Motor neuron (in vitro differentiated cells): ENCODE results near the gene SLBP. TPM values are rescaled to one million over a fixed set of nuclear protein-coding genes. Genes with fewer than 3 reads are reported as not detected.
A peak's percentile ranks its signal among the peaks of the same experiment; 100 is the strongest.

Experiments
- ATAC-seq, 8 experiments: fragments of 200-7000 bp; cut with Tn5 transposase; replicated peaks in 6 of 8; 2 replicates each; pipeline ENCODE4 v1.8.0; 2021; ENCODE audit warnings: mild to moderate bottlenecking in 8 of 8, moderate library complexity in 8 of 8
- H3K27ac ChIP-seq, 2 donors: fragments of 250-450 bp; sonication (Bioruptor Pico); 2 replicates each; pipeline ENCODE4 v1.9.0; 2021; ENCODE audit warnings: antibody characterized with exemption in 2 of 2, mild to moderate bottlenecking in 2 of 2, moderate library complexity in 1 of 2
- H3K4me1 ChIP-seq, 2 donors: fragments of 250-450 bp; sonication (Bioruptor Pico); replicated peaks in 1 of 2; 2 replicates each; pipeline ENCODE4 v1.6.1; 2021; ENCODE audit warnings: antibody characterized with exemption in 2 of 2, mild to moderate bottlenecking in 2 of 2, moderate library complexity in 1 of 2
- H3K4me3 ChIP-seq, 5 donors: fragments of 250-450 bp; sonication (Bioruptor Pico); 2 replicates each; pipeline ENCODE4 v1.9.0; 2021; ENCODE audit warnings: antibody characterized with exemption in 5 of 5, mild to moderate bottlenecking in 5 of 5, moderate library complexity in 4 of 5
- WGBS, 10 experiments: fragments of 450-650 bp; shearing (Covaris generic); methylation state at CpG; one replicate each; pipeline ENCODE4 v1.0.0; 2022; 5-methylcytosine and 5-hydroxymethylcytosine counted together
- in situ Hi-C, 9 experiments: fragments of 400-800 bp; cut with MboI; loops; one replicate each; pipeline ENCODE4 v1.15.0; 2021; ENCODE audit warnings: low sequenced_read_pairs in 9 of 9, low pct_unique_long_range_greater_than_20kb in 2 of 9; ENCODE audit not compliant: unreplicated experiment in 9 of 9
- total RNA-seq, 8 experiments: library from RNA; unstranded; fragments of 300-600 nt; gene quantifications; 2 replicates each; pipeline versions ENCODE4 v1.2.3 to v1.2.4, GENCODE V29; 2022

Gene SLBP
- total RNA-seq, 8 experiments from 2014 or later, result 33.9 to 88.1 (median 44.2) TPM

DNA sequence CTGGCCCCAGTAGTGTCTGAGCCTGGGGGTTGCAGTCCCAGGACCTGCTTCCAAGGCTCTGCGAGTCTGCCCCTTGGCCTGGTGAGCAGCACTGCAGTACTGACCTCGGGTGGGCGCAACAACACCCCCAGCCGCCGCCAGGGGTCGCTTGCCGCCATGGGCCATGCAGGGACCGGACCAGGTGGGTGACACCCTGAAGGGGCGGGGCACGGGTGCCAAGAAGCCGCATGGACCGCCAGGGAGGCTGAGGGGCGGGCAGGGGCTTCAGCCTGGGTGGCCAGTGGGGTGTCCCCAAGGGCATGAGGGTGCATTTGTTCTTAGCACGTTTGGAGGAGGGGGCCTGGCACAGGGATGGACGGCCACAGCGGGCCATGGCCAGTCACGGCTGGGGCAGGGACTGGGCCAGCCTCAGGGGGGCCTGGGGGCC lies 34.2 kb upstream of the SLBP start:
- no CpG with 5 or more reads among the region's 17 CpGs for WGBS, 10 experiments
- peak; percentile 56 to 88 (median 74) for ATAC-seq
- no peak overlapping the region for H3K4me3 ChIP-seq
- in situ Hi-C loops, result loop anchor here in 1 of 9 experiments (25.0 kb wide), 1 partner anchor 384 kb away; no protein-coding TSS in a partner anchor
- H3K4me1 ChIP-seq, result peaks cover 6 to 22% of the 10 kb centered on the region in 2 donors
- H3K27ac ChIP-seq, result no peak overlapping the region

DNA sequence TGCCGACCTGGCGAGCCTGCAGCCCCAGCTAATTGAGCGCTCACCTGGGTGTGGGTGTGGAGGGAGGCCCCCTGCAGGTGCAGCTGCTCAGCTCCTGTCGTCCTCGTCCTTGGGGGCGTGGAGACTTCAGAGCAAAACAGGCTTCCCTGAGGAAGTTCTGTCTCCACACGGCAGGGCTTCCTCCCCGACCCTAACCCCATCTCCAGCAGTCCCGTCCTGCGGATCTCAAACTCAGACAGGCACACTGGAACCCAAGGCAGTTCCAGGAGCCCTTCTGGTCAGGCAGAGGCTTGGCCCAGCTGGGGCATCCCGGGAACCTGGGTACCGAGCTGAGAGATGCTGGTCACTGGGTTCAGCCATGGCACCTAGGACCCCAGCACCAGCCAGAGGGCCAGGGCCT lies 33.6 kb upstream of the SLBP start:
- Histone ChIP-seq H3K4me3 (no peak overlapping the region), H3K27ac (no peak overlapping the region), H3K4me1 (peaks cover 6 to 19% of the 10 kb centered on the region in 2 donors)
- in situ Hi-C loops, result loop anchor here in 1 of 9 experiments (25.0 kb wide), 1 partner anchor 383 kb away; no protein-coding TSS in a partner anchor
- no peak for ATAC-seq
- 60 to 100% (median 93%) methylated on average over 1 to 3 of the region's 12 CpGs; no CpG with 5 or more reads in 6 of the 10 experiments for WGBS, 10 experiments

- in situ Hi-C loops, result loop anchor here in 1 of 9 experiments (25.0 kb wide), 1 partner anchor 383 kb away; no protein-coding TSS in a partner anchor
- H3K27ac ChIP-seq, result no peak overlapping the region
- 80 to 100% (median 86%) methylated on average over 1 to 7 of the region's 13 CpGs; no CpG with 5 or more reads in 3 of the 10 experiments for WGBS, 10 experiments
These were observed 33.0 kb upstream of the SLBP start for GRCh38 chr4:1745165-1745564.

GRCh38 chr4:1744552-1744951 lies 32.4 kb upstream of the SLBP start:
- Histone ChIP-seq H3K4me3 (no peak overlapping the region), H3K27ac (no peak overlapping the region), H3K4me1 (peaks cover 5 to 12% of the 10 kb centered on the region in 2 donors)
- 80 to 100% (median 98%) methylated on average over 1 to 10 of the region's 14 CpGs; no CpG with 5 or more reads in 6 of the 10 experiments for WGBS, 10 experiments
- in situ Hi-C loops, result loop anchor here in 1 of 9 experiments (25.0 kb wide), 1 partner anchor 382 kb away; no protein-coding TSS in a partner anchor
- ATAC-seq, result no peak

More at GRCh38 chr4:1745165-1745564, 33.0 kb upstream of the SLBP start:
- H3K4me1 ChIP-seq, result peaks cover 6 to 18% of the 10 kb centered on the region in 2 donors
- ATAC-seq, result no peak
- H3K4me3 ChIP-seq, result no peak overlapping the region

GRCh38 chr4:1743975-1744374 lies 31.9 kb upstream of the SLBP start:
- H3K4me1 ChIP-seq, result peaks cover 3 to 9% of the 10 kb centered on the region in 2 donors
- H3K27ac ChIP-seq, result no peak overlapping the region
- no peak overlapping the region for H3K4me3 ChIP-seq
- no peak for ATAC-seq
- 83% methylated on average over 2 of the region's 6 CpGs; no CpG with 5 or more reads in 9 of the 10 experiments for WGBS, 10 experiments
- in situ Hi-C loops, result loop anchor here in 1 of 9 experiments (25.0 kb wide), 1 partner anchor 382 kb away; no protein-coding TSS in a partner anchor

DNA sequence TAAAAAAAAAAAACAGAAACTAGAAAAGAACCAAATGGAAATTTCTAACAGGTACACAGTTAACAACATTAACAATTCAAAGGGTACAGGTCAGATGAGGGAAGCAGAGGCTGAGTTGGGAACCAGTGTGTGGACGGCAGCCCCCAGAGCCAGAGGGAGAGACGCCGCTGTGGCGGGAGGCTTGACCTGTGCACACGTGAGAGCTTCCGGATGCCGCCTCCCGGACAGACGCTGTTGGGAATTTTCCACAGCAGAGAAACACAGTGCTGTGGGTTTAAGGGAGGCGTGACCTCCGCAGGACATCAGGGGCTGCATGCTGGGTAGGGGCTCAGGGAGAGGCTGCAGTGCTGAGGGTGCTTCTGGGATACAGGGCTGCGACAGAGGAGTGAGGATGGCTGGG lies 31.4 kb upstream of the SLBP start:
- H3K4me3 ChIP-seq, result no peak overlapping the region
- no peak overlapping the region for H3K27ac ChIP-seq
- WGBS, 10 experiments, result 56 to 100% (median 81%) methylated on average over 1 to 6 of the region's 12 CpGs; no CpG with 5 or more reads in 6 of the 10 experiments
- in situ Hi-C loops, result loop anchor here in 1 of 9 experiments (25.0 kb wide), 1 partner anchor 381 kb away; no protein-coding TSS in a partner anchor
- ATAC-seq, result no peak
- peaks cover 3 to 6% of the 10 kb centered on the region in 2 donors for H3K4me1 ChIP-seq

GRCh38 chr4:1741208-1741607 lies 29.1 kb upstream of the SLBP start:
- Histone ChIP-seq H3K4me3 (no peak overlapping the region), H3K4me1 (no peaks in the 10 kb centered on the region), H3K27ac (no peak overlapping the region)
- in situ Hi-C loops, result loop anchor here in 1 of 9 experiments (25.0 kb wide), 1 partner anchor 379 kb away; no protein-coding TSS in a partner anchor
- 80 to 95% (median 90%) methylated on average over 2 to 7 of the region's 17 CpGs; no CpG with 5 or more reads in 5 of the 10 experiments for WGBS, 10 experiments
- ATAC-seq, result no peak

DNA sequence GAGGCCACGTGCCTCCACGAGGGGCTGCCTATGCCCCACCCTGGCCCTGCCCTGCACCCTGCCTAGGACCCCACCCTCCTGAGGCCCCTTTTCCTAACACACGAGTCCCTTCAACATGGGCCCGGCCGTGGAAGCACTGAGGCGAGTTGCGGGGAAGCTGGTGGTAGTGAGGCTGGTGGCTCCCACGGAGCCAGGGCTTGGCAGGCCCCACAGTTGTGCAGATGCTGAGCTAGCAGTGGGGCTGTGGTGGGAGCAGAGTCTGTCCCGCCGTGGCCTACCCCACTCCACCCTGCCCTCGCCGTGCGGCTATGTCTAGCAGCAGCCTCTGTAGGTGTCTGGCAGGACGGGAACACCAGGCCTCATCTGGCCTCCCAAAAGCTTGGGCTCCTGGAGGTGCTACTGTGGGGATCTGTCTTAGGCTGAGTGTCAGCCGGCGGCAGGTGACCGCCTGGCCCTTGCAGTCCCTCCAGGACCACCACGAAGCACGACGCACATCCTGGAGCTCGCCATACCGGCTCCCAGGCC lies 28.0 kb upstream of the SLBP start:
- in situ Hi-C loops, result loop anchor here in 1 of 9 experiments (25.0 kb wide), 1 partner anchor 378 kb away; no protein-coding TSS in a partner anchor
- Histone ChIP-seq H3K27ac (no peak overlapping the region), H3K4me1 (no peaks in the 10 kb centered on the region), H3K4me3 (no peak overlapping the region)
- peak in 1 of 8 experiments; percentile 6 for ATAC-seq
- 80 to 100% (median 100%) methylated on average over 1 to 5 of the region's 22 CpGs; no CpG with 5 or more reads in 6 of the 10 experiments for WGBS, 10 experiments

- 68 to 100% (median 100%) methylated on average over 1 to 4 of the region's 9 CpGs; no CpG with 5 or more reads in 6 of the 10 experiments for WGBS, 10 experiments
- in situ Hi-C loops, result loop anchor here in 1 of 9 experiments (25.0 kb wide), 1 partner anchor 377 kb away; no protein-coding TSS in a partner anchor
- ATAC-seq, result no peak
- no peak overlapping the region for H3K4me3 ChIP-seq
- no peaks in the 10 kb centered on the region for H3K4me1 ChIP-seq
- no peak overlapping the region for H3K27ac ChIP-seq
These were observed 27.2 kb upstream of the SLBP start for GRCh38 chr4:1739358-1739757.

- in situ Hi-C loops, result loop anchor here in 1 of 9 experiments (25.0 kb wide), 1 partner anchor 376 kb away; no protein-coding TSS in a partner anchor
- ATAC-seq, result no peak
- Histone ChIP-seq H3K4me1 (no peaks in the 10 kb centered on the region), H3K27ac (no peak overlapping the region), H3K4me3 (no peak overlapping the region)
- 90 to 100% (median 100%) methylated on average over 1 to 2 of the region's 4 CpGs; no CpG with 5 or more reads in 5 of the 10 experiments for WGBS, 10 experiments
These were observed 26.3 kb upstream of the SLBP start for GRCh38 chr4:1738410-1738809.

DNA sequence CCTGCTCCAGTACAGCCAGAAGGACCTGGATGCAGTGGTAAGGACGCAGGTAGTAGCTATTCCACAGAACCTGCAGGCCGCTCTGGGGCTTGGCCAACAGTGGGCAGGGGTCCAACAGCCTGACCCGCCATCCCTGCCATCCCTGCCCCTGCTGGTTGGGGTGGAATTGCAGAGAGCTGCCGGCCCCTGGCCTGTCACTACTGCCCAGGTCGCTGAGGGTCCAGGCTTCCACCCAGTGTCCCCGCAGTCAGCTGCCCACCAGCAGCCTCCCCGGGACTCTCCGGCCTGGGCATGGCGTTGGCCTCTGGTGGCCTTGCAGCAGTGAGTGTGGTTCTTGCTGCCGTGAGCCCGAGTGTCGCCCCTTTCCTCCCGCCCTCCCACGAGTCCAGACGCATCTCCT lies 25.5 kb upstream of the SLBP start:
- H3K27ac ChIP-seq, result no peak overlapping the region
- H3K4me3 ChIP-seq, result no peak overlapping the region
- H3K4me1 ChIP-seq, result no peaks in the 10 kb centered on the region
- WGBS, 10 experiments, result 95 to 100% methylated on average over 4 of the region's 15 CpGs; no CpG with 5 or more reads in 8 of the 10 experiments
- in situ Hi-C loops, result loop anchor here in 1 of 9 experiments (25.0 kb wide), 1 partner anchor 375 kb away; no protein-coding TSS in a partner anchor
- no peak for ATAC-seq

- Histone ChIP-seq H3K4me1 (no peaks in the 10 kb centered on the region), H3K4me3 (no peak overlapping the region), H3K27ac (no peak overlapping the region)
- 71 to 100% (median 87%) methylated on average over 1 to 9 of the region's 13 CpGs; no CpG with 5 or more reads in 5 of the 10 experiments for WGBS, 10 experiments
- in situ Hi-C loops, result loop anchor here in 1 of 9 experiments (25.0 kb wide), 1 partner anchor 375 kb away; no protein-coding TSS in a partner anchor
- peak in 4 of 8 experiments; percentile 30 to 68 (median 58) for ATAC-seq
These were observed 24.7 kb upstream of the SLBP start for GRCh38 chr4:1736812-1737211.

- WGBS, 10 experiments, result 100% methylated on average over 2 of the region's 20 CpGs; no CpG with 5 or more reads in 8 of the 10 experiments
- H3K27ac ChIP-seq, result no peak overlapping the region
- H3K4me1 ChIP-seq, result no peaks in the 10 kb centered on the region
- no peak overlapping the region for H3K4me3 ChIP-seq
- in situ Hi-C loops, result loop anchor here in 1 of 9 experiments (25.0 kb wide), 1 partner anchor 373 kb away; no protein-coding TSS in a partner anchor
- ATAC-seq, result peak in 1 of 8 experiments; percentile 16
These were observed 23.1 kb upstream of the SLBP start for GRCh38 chr4:1735215-1735614.
